ENCODE data around the gene SMAD3. TPM values are rescaled to one million over a fixed set of nuclear protein-coding genes. Genes with fewer than 3 reads are reported as not detected.
A peak's percentile ranks its signal among the peaks of the same experiment; 100 is the strongest.

SMAD3 gene
- total and polyA plus RNA-seq, 10 of the 15 experiments (the other 5 are each of a cell fraction or from before 2014, with no cell fraction given), result 5.6 to 43.2 (median 16.0) TPM

DNA sequence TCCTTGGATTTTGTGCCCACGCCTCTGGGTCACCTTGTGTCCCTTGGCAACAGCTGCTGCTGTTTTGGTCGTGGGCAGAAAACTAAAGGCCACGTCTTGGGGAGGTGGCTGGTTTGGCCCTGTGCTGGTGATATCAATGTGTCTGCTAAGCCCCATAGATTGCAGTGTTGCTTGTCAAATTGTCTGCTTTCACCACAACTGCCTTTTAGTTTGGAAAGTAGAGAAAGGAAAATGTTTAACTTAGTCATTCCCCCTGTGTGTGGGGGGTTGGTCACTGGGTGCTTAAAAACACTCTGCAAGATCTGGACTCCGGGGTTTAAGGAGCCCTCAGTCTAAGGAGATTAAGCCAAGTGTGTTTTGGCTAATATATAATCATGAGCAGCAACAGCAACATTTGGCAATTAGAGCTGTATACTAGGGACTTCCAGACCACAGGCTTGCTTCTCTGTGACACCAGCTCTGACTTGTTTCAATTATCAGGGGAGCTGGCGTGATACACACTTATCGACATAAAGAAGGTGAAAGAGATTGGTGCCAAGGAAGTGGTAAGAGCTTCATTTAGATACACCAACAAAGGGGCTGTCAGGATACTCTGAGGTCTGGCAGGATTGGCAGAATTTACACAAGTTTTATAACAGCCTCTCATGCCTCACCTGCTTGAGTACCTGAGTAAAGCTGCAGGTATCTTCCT is 3.5 kb downstream of the SMAD3 start:
- peak; percentile 7 for ATAC-seq
- in situ Hi-C loops (cut with MboI) (no loop called here), intact Hi-C loops (cut with micrococcal nuclease; ENCODE audit: unreplicated experiment) (loop anchor here (5.0 kb wide), 2 partner anchors 173 to 233 kb away; no protein-coding TSS in a partner anchor)
- peaks cover 38% of the 10 kb centered on the region for H3K4me1 ChIP-seq (ENCODE audit: control insufficient read depth, insufficient read depth, low read length)
- ChIA-PET SMC1A (ENCODE audit: uncharacterized antibody, unreplicated experiment) (interaction anchor here (0.6 to 9.8 kb wide), 20 partner anchors 13 to 710 kb away, joined by 3 to 192 read pairs (median 4); no protein-coding TSS in a partner anchor), POLR2A (interaction anchor here (0.5 to 7.6 kb wide), 10 partner anchors 8 to 73 kb away, joined by 3 to 69 read pairs (median 5); no protein-coding TSS in a partner anchor), CTCF (interaction anchor here (0.8 to 4.7 kb wide), 14 partner anchors 12 to 172 kb away, joined by 3 to 57 read pairs (median 4); no protein-coding TSS in a partner anchor), RAD21 (ENCODE audit: unreplicated experiment) (interaction anchor here (0.8 to 8.4 kb wide), 16 partner anchors 7 to 171 kb away, joined by 3 to 215 read pairs (median 4); no protein-coding TSS in a partner anchor)
- no peak for DNase-seq (ENCODE audit: low read depth, low spot score)
- peaks cover 2% of the 10 kb centered on the region; the same call in 1 of the 2 replicates for H4K20me1 ChIP-seq (ENCODE audit: control insufficient read depth, insufficient read depth)
- no peaks in the 10 kb centered on the region for H3K27me3 ChIP-seq (replicated peaks in 1 of 2; ENCODE audit: control insufficient read depth in 2 of 2, insufficient read depth in 2 of 2, low read length in 1 of 2)
- WGBS (ENCODE audit: insufficient coverage, insufficient replicate concordance, low lambda C conversion rate, missing lambda C conversion rate), result 92% methylated on average over 6 of the region's 6 CpGs
- no peak for FAIRE-seq
- BruUV-seq (replicated peaks), result no TSS peak
- H3K9ac ChIP-seq (ENCODE audit: control insufficient read depth, insufficient read depth, low read length), result peak overlapping the region; percentile 84
- H3K4me3 ChIP-seq, result peak overlapping the region; percentile 80
- H2AFZ ChIP-seq (ENCODE audit: control insufficient read depth, low read depth, low read length), result no peak overlapping the region
- peaks cover 0 to 20% of the 10 kb centered on the region in 2 experiments; a peak in 1 of 4 replicates for H3K36me3 ChIP-seq (ENCODE audit: control insufficient read depth in 2 of 2, insufficient read depth in 2 of 2, low read length in 1 of 2)
- peak overlapping the region; percentile 89 for H3K4me2 ChIP-seq (ENCODE audit: control insufficient read depth, insufficient read depth)
- H3K79me2 ChIP-seq (ENCODE audit: control insufficient read depth, insufficient read depth, low read length), result peaks cover 74% of the 10 kb centered on the region
- peak overlapping the region; percentile 78 for H3K27ac ChIP-seq (ENCODE audit: control insufficient read depth, insufficient read depth)
- H3K9me3 ChIP-seq (replicated peaks; ENCODE audit: control insufficient read depth, insufficient read depth, low read length), result no peaks in the 10 kb centered on the region
- no peak for TF ChIP-seq CHD1 (IDR thresholded peaks at IDR 0.05; ENCODE audit: low read depth, low read length)
- no peak for TF ChIP-seq KLF5 (IDR thresholded peaks at IDR 0.05; ENCODE audit: partially characterized antibody)
- TF ChIP-seq ESRRA (IDR thresholded peaks at IDR 0.05; ENCODE audit: low read length), result no peak
- TF ChIP-seq SIX5 (IDR thresholded peaks at IDR 0.05; ENCODE audit: low read depth, low read length, severe bottlenecking), result no peak
- no peak for TF ChIP-seq NFIC (IDR thresholded peaks at IDR 0.05; ENCODE audit: low read depth, low read length)
- no peak for TF ChIP-seq NRF1 (conservative IDR thresholded peaks at IDR 0.05; ENCODE audit: low read depth, low read length)
- no peak for TF ChIP-seq IKZF1 (conservative IDR thresholded peaks at IDR 0.05)
- TF ChIP-seq ZNF622 (IDR thresholded peaks at IDR 0.05), result no peak
- TF ChIP-seq, protein P1, sequence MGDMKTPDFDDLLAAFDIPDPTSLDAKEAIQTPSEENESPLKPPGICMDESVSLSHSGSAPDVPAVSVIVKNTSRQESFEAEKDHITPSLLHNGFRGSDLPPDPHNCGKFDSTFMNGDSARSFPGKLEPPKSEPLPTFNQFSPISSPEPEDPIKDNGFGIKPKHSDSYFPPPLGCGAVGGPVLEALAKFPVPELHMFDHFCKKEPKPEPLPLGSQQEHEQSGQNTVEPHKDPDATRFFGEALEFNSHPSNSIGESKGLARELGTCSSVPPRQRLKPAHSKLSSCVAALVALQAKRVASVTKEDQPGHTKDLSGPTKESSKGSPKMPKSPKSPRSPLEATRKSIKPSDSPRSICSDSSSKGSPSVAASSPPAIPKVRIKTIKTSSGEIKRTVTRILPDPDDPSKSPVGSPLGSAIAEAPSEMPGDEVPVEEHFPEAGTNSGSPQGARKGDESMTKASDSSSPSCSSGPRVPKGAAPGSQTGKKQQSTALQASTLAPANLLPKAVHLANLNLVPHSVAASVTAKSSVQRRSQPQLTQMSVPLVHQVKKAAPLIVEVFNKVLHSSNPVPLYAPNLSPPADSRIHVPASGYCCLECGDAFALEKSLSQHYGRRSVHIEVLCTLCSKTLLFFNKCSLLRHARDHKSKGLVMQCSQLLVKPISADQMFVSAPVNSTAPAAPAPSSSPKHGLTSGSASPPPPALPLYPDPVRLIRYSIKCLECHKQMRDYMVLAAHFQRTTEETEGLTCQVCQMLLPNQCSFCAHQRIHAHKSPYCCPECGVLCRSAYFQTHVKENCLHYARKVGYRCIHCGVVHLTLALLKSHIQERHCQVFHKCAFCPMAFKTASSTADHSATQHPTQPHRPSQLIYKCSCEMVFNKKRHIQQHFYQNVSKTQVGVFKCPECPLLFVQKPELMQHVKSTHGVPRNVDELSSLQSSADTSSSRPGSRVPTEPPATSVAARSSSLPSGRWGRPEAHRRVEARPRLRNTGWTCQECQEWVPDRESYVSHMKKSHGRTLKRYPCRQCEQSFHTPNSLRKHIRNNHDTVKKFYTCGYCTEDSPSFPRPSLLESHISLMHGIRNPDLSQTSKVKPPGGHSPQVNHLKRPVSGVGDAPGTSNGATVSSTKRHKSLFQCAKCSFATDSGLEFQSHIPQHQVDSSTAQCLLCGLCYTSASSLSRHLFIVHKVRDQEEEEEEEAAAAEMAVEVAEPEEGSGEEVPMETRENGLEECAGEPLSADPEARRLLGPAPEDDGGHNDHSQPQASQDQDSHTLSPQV (IDR thresholded peaks at IDR 0.05), result no peak
- 0 out of 2 replicates have a peak, but pooled peaks have one; percentile 4 for TF ChIP-seq POLR2A (IDR thresholded peaks at IDR 0.05; ENCODE audit: low read depth, low read length)
- TF ChIP-seq, protein P2, sequence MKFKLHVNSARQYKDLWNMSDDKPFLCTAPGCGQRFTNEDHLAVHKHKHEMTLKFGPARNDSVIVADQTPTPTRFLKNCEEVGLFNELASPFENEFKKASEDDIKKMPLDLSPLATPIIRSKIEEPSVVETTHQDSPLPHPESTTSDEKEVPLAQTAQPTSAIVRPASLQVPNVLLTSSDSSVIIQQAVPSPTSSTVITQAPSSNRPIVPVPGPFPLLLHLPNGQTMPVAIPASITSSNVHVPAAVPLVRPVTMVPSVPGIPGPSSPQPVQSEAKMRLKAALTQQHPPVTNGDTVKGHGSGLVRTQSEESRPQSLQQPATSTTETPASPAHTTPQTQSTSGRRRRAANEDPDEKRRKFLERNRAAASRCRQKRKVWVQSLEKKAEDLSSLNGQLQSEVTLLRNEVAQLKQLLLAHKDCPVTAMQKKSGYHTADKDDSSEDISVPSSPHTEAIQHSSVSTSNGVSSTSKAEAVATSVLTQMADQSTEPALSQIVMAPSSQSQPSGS (IDR thresholded peaks at IDR 0.05; ENCODE audit: low read length), result no peak
- TF ChIP-seq SPI1 (IDR thresholded peaks at IDR 0.05; ENCODE audit: borderline replicate concordance, insufficient read depth, low read depth, low read length), result no peak
- no peak for TF ChIP-seq ZNF217 (IDR thresholded peaks at IDR 0.05)
- TF ChIP-seq PAX8 (IDR thresholded peaks at IDR 0.05), result no peak
- TF ChIP-seq SMAD1 (IDR thresholded peaks at IDR 0.05; ENCODE audit: low read depth, partially characterized antibody), result no peak
- TF ChIP-seq NR2C2 (IDR thresholded peaks at IDR 0.05; ENCODE audit: borderline replicate concordance, control insufficient read depth, insufficient read length, low read depth), result no peak
- TF ChIP-seq NR2C1 (IDR thresholded peaks at IDR 0.05), result no peak
- no peak for TF ChIP-seq MYC (IDR thresholded peaks at IDR 0.05; ENCODE audit: insufficient read depth, insufficient read length, insufficient replicate concordance, low read length, severe bottlenecking)
- TF ChIP-seq KAT2A (conservative IDR thresholded peaks at IDR 0.05; ENCODE audit: control insufficient read depth, low read depth, low read length), result no peak
